Fibroblast of the aortic adventitia (primary cell): Measurements from ENCODE around the gene TNS3. TPM values are rescaled to one million over a fixed set of nuclear protein-coding genes. Genes with fewer than 3 reads are reported as not detected.
"Not testable (repeated sequence)": the region's sequence is repeated elsewhere in the genome, so short reads cannot be mapped to it uniquely, and the experiment has no call there.

Source experiments
- DNase-seq: peaks from one replicate; pipeline ENCODE4 v3.0.0-alpha.2; 2010; ENCODE audit warnings: low read depth
- H3K4me3 ChIP-seq: 2 replicates; pipeline ENCODE4 v1.5.1; 2011; ENCODE audit warnings: low read depth, mild to moderate bottlenecking, control low read depth, low read length, moderate library complexity
- total RNA-seq: library from RNA; depleted of rRNA; stranded (reverse); fragments of >200 nt; gene quantifications from 2 replicates; pipeline ENCODE4 v1.2.3, GENCODE V29; 2012; ENCODE audit warnings: low replicate concordance
- TF ChIP-seq, protein P1 (sequence below): IDR thresholded peaks from 2 replicates; pipeline ENCODE4 v1.5.1; 2011; ENCODE audit warnings: mild to moderate bottlenecking, low read length, control low read depth, inconsistent platforms; ENCODE audit not compliant: insufficient read depth

The TNS3 gene
- total RNA-seq, 1 donor: 28.3 TPM

DNA sequence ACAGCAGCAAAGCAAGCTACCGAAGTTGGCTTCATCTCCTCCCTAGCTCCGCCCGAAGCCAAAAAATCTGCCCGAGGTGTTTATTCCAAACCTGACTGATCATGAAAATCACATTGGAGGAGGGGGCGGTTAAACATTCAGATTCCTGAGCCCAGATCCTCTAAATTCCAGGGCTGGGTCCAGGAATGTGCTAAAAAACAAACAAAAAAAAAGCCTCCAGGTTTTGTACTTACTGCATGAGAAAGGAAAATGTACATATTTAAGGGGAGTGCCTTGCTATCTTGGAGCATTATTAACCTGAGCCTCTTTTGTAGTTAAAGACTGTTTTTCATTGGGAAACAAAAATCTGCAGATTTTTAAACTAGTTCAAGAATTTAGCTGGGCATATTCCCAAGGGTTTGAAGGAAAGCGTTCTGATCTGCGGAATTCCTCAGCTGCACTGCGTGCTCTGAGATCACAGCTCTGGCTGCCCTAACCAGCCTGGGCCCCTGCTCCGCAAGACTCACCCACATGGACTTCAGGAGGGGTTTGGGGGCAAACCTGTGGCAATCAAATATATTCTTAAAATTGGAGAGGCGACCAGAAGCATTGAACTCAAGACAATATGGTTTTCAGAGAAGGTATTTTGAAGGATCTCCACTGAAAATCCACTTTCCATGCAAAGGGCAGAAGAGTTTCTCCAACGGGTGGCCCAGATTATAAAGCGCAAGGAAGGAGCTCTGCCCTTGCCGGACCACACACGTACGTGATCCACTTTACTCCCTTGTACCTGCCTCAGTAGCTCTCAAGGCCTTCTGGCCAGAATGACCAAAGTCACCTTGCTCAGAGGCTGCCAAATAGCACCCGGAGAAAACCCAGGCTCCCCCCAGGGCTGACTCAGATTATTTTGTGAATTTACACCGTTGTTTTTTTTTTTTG is 10.0 kb upstream of the TNS3 start:
- TF ChIP-seq, protein P1, sequence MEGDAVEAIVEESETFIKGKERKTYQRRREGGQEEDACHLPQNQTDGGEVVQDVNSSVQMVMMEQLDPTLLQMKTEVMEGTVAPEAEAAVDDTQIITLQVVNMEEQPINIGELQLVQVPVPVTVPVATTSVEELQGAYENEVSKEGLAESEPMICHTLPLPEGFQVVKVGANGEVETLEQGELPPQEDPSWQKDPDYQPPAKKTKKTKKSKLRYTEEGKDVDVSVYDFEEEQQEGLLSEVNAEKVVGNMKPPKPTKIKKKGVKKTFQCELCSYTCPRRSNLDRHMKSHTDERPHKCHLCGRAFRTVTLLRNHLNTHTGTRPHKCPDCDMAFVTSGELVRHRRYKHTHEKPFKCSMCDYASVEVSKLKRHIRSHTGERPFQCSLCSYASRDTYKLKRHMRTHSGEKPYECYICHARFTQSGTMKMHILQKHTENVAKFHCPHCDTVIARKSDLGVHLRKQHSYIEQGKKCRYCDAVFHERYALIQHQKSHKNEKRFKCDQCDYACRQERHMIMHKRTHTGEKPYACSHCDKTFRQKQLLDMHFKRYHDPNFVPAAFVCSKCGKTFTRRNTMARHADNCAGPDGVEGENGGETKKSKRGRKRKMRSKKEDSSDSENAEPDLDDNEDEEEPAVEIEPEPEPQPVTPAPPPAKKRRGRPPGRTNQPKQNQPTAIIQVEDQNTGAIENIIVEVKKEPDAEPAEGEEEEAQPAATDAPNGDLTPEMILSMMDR: no peak
- peak; percentile 91 for DNase-seq
- H3K4me3 ChIP-seq: no peak overlapping the region

DNA sequence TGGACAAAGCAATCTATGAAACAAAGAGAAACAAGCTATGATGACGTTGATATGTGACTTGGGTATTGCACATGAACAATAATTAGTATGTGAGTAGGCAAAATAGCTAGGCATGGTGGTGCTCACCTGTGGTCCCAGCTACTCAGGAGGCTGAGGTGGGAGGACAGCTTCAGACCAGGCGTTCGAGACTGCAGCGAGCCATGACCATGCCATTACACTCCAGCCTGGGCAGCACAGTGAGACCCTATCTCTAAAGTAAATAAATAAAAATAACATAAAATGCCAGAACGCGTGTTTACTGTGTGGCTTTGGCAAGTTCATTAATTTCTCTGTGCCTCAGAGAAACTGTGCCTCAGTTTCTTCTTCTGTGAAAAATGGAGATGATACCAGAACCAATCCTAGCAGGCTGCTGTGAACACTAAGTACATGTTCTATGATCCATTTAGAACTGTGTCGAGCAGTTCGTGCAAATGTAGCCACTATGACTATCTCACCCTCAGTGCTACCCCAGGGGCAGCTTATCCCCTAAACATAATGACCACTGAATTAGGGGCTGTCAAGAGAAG is 9.3 kb upstream of the TNS3 start:
- H3K4me3 ChIP-seq: no peak overlapping the region
- TF ChIP-seq, protein P1: no peak
- no peak for DNase-seq

DNA sequence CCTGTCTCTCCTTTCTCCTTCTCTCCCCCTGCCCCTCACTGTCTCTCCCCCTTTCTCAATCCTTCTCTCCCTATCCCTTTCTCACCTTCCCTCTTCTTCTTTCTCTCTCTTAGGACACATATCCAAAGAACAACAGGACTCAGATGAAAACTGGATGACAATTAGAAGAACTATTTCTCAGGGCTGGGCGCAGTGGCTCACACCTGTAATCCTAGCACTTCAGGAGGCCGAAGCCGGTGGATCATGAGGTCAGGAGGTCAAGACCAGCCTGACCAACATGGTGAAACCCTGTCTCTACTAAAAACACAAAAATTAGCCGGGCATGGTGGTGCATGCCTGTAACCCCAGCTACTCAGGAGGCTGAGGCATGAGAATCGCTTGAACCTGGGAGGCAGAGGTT is 8.3 kb upstream of the TNS3 start:
- not testable (repeated sequence) for DNase-seq, H3K4me3 ChIP-seq

DNA sequence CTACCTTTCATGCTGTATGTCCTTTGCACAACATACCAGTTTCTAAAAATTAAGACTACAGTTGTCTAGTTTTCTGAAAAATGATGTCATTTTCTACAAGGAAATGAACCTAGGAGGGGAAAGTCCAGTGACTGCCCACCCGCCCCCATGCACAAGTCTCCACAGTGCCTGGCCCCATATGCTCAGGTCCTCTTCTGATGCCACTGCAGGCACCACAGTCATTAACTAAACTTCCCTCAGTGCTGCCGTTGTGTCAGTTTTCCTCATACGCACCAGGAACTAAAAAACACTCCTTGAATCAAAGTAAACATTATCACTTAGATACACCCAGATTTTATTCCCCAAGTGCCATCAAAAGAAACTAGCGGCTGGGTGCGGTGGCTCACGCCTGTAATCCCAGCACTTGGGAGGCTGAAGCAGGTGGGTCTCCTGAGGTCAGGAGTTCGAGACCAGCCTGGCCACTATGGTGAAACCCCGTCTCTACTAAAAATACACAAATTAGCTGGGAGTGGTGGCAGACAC is 6.9 kb upstream of the TNS3 start:
- no peak for DNase-seq
- TF ChIP-seq, protein P1: no peak
- no peak overlapping the region for H3K4me3 ChIP-seq

DNA sequence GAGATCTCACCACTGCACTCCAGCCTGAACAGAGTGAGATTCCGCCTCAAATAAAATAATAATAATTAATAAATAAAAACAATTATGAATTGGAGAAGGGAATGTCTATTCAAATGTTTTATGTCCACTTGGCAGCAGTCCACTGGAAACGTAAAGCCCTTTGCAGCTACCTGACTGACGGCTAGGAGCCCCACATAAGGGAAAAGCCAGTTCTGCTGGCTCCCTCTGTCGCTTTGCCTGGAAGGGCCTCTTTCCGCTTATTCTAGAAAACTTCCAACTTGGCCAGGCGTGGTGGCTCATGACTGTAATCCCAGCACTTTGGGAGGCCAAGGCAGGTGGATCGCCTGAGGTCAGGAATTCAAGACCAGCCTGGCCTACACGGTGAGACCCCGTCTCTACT is 6.1 kb upstream of the TNS3 start:
- H3K4me3 ChIP-seq: no peak overlapping the region
- DNase-seq: no peak
- TF ChIP-seq, protein P1: no peak

DNA sequence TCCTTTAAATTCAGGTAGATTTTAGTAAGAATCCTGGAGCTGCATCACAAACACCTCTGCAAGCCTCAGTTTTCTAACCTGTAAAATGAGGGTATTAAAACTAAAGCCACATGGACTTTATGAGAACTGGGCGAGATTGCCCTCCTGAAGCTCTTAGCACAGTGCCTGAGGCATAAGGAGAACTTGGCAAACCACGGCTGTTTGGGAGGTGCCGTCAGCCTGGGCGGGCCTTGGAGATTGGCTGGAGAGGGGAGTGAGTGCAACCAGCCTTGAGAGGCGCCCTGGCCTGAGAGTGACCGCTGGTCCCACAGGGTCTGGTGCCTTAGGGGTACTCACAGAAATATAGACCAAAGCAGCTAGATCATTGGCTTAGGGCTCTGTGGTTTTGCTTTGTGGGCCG is 5.4 kb upstream of the TNS3 start:
- DNase-seq: peak; percentile 55
- no peak overlapping the region for H3K4me3 ChIP-seq
- TF ChIP-seq, protein P1: no peak

DNA sequence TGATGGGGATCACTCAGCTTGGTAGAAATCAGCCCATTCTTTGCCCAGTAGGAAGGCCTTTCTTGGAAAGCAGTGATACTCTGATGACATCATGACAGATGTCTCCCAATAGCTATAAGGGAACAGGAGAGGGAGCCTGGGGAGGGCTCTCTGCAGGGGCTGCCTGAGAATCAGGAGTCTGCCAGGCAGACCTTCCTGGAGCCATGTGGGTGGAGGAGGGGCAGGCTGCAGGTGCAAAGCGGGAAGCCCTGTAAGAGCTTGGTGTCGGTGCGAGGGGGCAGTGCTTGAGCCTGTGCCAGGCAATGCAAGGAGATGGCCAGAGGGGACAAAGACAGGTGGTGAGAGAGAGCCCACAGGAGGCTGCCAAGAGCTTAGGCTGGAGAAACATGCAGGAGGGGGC is 5.0 kb upstream of the TNS3 start:
- DNase-seq: no peak
- no peak overlapping the region for H3K4me3 ChIP-seq
- TF ChIP-seq, protein P1: no peak

DNA sequence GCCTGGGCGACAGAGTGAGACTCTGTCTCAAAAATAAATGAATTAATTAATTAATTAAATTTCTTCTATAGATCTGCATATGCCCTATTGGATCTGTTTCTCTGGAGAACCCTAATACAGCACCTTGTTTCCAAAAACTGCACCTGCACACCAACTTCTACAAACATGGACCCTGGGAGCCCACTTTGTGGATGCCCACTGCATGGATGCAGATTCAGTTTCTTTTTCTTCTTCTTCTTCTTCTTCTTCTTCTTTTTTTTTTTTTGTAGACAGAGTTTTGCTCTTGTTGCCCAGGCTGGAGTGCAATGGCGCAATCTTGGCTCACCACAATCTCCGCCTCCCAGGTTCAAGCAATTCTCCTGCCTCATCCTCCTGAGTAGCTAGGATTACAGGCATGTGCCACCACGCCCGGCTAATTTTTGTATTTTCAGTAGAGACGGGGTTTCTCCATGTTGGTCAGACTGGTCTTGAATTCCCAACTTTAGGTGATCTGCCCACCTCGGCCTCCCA is 4.3 kb upstream of the TNS3 start:
- not testable (repeated sequence) for H3K4me3 ChIP-seq, DNase-seq
